ENCODE data around the gene BCAS3.

Gene BCAS3

GRCh38 chr17:60920107-60920506 lies 242.5 kb downstream of the BCAS3 start:
- Histone ChIP-seq H3K27ac (ENCODE audit: low read length) (no peak overlapping the region), H3K4me2 (ENCODE audit: low read length) (no peak overlapping the region), H3K9me3 (ENCODE audit: insufficient read depth, low read length) (peaks cover 5% of the 10 kb centered on the region; the same call in 1 of the 2 replicates), H4K20me1 (ENCODE audit: insufficient read depth, low read length) (no peaks in the 10 kb centered on the region), H3K36me3 (replicated peaks; ENCODE audit: low read depth, low read length) (no peaks in the 10 kb centered on the region), H2AFZ (ENCODE audit: low read depth, low read length) (no peak overlapping the region), H3K9ac (ENCODE audit: low read length) (no peak overlapping the region), H3K79me2 (ENCODE audit: low read length) (no peaks in the 10 kb centered on the region), H3K4me1 (ENCODE audit: low read length) (no peaks in the 10 kb centered on the region), H3K27me3 (ENCODE audit: low read depth, low read length) (no peaks in the 10 kb centered on the region), H3K4me3 (ENCODE audit: low read length) (no peak overlapping the region)
- TF ChIP-seq CTCF (IDR thresholded peaks at IDR 0.05; ENCODE audit: low read depth, low read length): no peak
- TF ChIP-seq EZH2phosphoT487 (IDR thresholded peaks at IDR 0.05; ENCODE audit: low read depth): no peak

DNA sequence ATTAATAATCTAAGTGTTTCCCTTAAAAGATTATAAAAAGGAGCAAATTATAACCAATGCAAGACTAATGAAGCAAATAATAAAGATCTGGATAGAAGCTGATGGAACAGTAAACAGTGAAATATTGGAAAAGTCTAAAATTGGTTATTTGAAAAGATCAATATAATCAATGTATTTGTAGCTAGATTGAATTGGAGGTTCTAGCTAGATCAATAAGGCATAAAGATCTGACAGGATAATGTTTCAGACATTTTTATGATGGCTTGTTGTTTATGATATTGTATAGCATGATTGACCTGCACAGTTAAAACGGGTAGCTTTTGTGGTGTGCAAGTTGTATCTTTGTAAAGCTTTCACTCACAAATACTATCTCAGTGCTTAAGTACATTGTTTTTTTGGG lies 245.3 kb downstream of the BCAS3 start:
- TF ChIP-seq CTCF (IDR thresholded peaks at IDR 0.05; ENCODE audit: low read depth, low read length) (no peak), EZH2phosphoT487 (IDR thresholded peaks at IDR 0.05; ENCODE audit: low read depth) (no peak)

GRCh38 chr17:60926466-60927183 lies 249.0 kb downstream of the BCAS3 start:
- Histone ChIP-seq H3K27ac (ENCODE audit: low read length) (no peak overlapping the region), H3K79me2 (ENCODE audit: low read length) (no peaks in the 10 kb centered on the region), H3K9me3 (ENCODE audit: insufficient read depth, low read length) (no peaks in the 10 kb centered on the region), H3K4me2 (ENCODE audit: low read length) (no peak overlapping the region), H3K36me3 (replicated peaks; ENCODE audit: low read depth, low read length) (no peaks in the 10 kb centered on the region), H3K4me3 (ENCODE audit: low read length) (no peak overlapping the region), H3K9ac (ENCODE audit: low read length) (no peak overlapping the region), H3K4me1 (ENCODE audit: low read length) (no peaks in the 10 kb centered on the region), H4K20me1 (ENCODE audit: insufficient read depth, low read length) (no peaks in the 10 kb centered on the region), H3K27me3 (ENCODE audit: low read depth, low read length) (no peaks in the 10 kb centered on the region), H2AFZ (ENCODE audit: low read depth, low read length) (no peak overlapping the region)
- TF ChIP-seq CTCF (IDR thresholded peaks at IDR 0.05; ENCODE audit: low read depth, low read length): no peak
- TF ChIP-seq EZH2phosphoT487 (IDR thresholded peaks at IDR 0.05; ENCODE audit: low read depth): no peak

More for the DNA sequence above, 245.3 kb downstream of the BCAS3 start:
- Histone ChIP-seq H3K9ac (ENCODE audit: low read length) (no peak overlapping the region), H3K27me3 (ENCODE audit: low read depth, low read length) (no peaks in the 10 kb centered on the region), H3K79me2 (ENCODE audit: low read length) (no peaks in the 10 kb centered on the region), H3K4me3 (ENCODE audit: low read length) (no peak overlapping the region), H3K9me3 (ENCODE audit: insufficient read depth, low read length) (no peaks in the 10 kb centered on the region), H4K20me1 (ENCODE audit: insufficient read depth, low read length) (no peaks in the 10 kb centered on the region), H2AFZ (ENCODE audit: low read depth, low read length) (no peak overlapping the region), H3K36me3 (replicated peaks; ENCODE audit: low read depth, low read length) (no peaks in the 10 kb centered on the region), H3K4me2 (ENCODE audit: low read length) (no peak overlapping the region), H3K27ac (ENCODE audit: low read length) (no peak overlapping the region), H3K4me1 (ENCODE audit: low read length) (no peaks in the 10 kb centered on the region)

DNA sequence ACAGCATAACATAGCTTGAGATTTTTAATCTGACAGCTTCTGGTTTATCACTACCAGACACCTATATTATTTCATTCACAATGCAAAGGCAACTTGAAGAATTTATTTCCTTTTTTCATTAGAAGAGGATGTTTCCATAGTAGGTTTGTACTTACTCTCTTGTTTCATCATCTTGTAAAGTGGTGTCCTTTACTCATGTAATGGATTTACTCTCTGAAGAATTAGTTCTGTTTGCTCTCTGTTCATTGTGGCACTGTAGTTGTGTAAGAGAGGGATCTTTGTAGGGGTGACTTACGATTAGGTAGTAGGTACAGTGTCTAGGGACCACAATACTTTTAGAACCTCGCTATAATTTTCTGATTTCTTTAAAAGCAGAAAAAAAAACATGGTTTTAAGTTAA lies 256.1 kb downstream of the BCAS3 start:
- Histone ChIP-seq H3K27ac (ENCODE audit: low read length) (no peak overlapping the region), H3K79me2 (ENCODE audit: low read length) (no peaks in the 10 kb centered on the region), H3K27me3 (ENCODE audit: low read depth, low read length) (no peaks in the 10 kb centered on the region), H3K4me3 (ENCODE audit: low read length) (no peak overlapping the region), H2AFZ (ENCODE audit: low read depth, low read length) (no peak overlapping the region), H3K4me1 (ENCODE audit: low read length) (no peaks in the 10 kb centered on the region), H3K4me2 (ENCODE audit: low read length) (no peak overlapping the region), H4K20me1 (ENCODE audit: insufficient read depth, low read length) (no peaks in the 10 kb centered on the region), H3K9ac (ENCODE audit: low read length) (no peak overlapping the region), H3K36me3 (replicated peaks; ENCODE audit: low read depth, low read length) (no peaks in the 10 kb centered on the region), H3K9me3 (ENCODE audit: insufficient read depth, low read length) (no peaks in the 10 kb centered on the region)
- no peak for TF ChIP-seq EZH2phosphoT487 (IDR thresholded peaks at IDR 0.05; ENCODE audit: low read depth)
- TF ChIP-seq CTCF (IDR thresholded peaks at IDR 0.05; ENCODE audit: low read depth, low read length): no peak

Measured in OCI-LY3 (cell line).